ENCODE measurements around the gene KRTAP5-4.

The KRTAP5-4 gene

GRCh38 chr11:1632053-1632714 lies 10.2 kb upstream of the KRTAP5-4 start:
- TF ChIP-seq CTCF (IDR thresholded peaks at IDR 0.05; ENCODE audit: insufficient read depth, low read length, missing control alignments): no peak
- ChIA-PET POLR2A (no interaction called here), CTCF (interaction anchor here (0.6 to 7.7 kb wide), 12 partner anchors 8 to 519 kb away, joined by 3 to 56 read pairs (median 6); partner anchors contain the start of gene KRTAP5-4)
- H3K4me3 ChIP-seq (ENCODE audit: low read depth, low read length): no peak overlapping the region
- DNase-seq (ENCODE audit: low read depth, low spot score): no peak

- DNase-seq (ENCODE audit: low read depth, low spot score): no peak
- ChIA-PET CTCF (interaction anchor here (0.9 to 7.7 kb wide), 14 partner anchors 9 to 520 kb away, joined by 3 to 56 read pairs (median 7); partner anchors contain the start of genes KRTAP5-3 and KRTAP5-4), POLR2A (no interaction called here)
- H3K4me3 ChIP-seq (ENCODE audit: low read depth, low read length): no peak overlapping the region
- TF ChIP-seq CTCF (IDR thresholded peaks at IDR 0.05; ENCODE audit: insufficient read depth, low read length, missing control alignments): no peak
Observed at GRCh38 chr11:1631066-1631568, 9.2 kb upstream of the KRTAP5-4 start.

GRCh38 chr11:1630271-1630670 lies 8.3 kb upstream of the KRTAP5-4 start:
- no peak for DNase-seq (ENCODE audit: low read depth, low spot score)
- no peak for TF ChIP-seq CTCF (IDR thresholded peaks at IDR 0.05; ENCODE audit: insufficient read depth, low read length, missing control alignments)
- ChIA-PET CTCF (interaction anchor here (1.1 to 7.7 kb wide), 10 partner anchors 9 to 83 kb away, joined by 3 to 56 read pairs (median 7); partner anchors contain the start of gene KRTAP5-3), POLR2A (no interaction called here)
- H3K4me3 ChIP-seq (ENCODE audit: low read depth, low read length): no peak overlapping the region

- no peak for TF ChIP-seq CTCF (IDR thresholded peaks at IDR 0.05; ENCODE audit: insufficient read depth, low read length, missing control alignments)
- ChIA-PET CTCF (interaction anchor here (1.2 to 7.7 kb wide), 10 partner anchors 9 to 82 kb away, joined by 4 to 56 read pairs (median 20); partner anchors contain the start of gene KRTAP5-3), POLR2A (no interaction called here)
- DNase-seq (ENCODE audit: low read depth, low spot score): no peak
- H3K4me3 ChIP-seq (ENCODE audit: low read depth, low read length): no peak within 1 kb of the TSS
Observed at GRCh38 chr11:1629326-1630185, 7.6 kb upstream of the KRTAP5-4 start, which contains the start of gene KRTAP5-5. Gene KRTAP5-5, plus strand, starts transcription at chr11:1629775. Its CDS starts 66 bp downstream, at chr11:1629841.

GRCh38 chr11:1628506-1629325 lies 6.8 kb upstream of the KRTAP5-4 start:
- TF ChIP-seq CTCF (IDR thresholded peaks at IDR 0.05; ENCODE audit: insufficient read depth, low read length, missing control alignments): peak; percentile 95
- ChIA-PET POLR2A (no interaction called here), CTCF (interaction anchor here (0.9 to 7.7 kb wide), 11 partner anchors 10 to 87 kb away, joined by 3 to 56 read pairs (median 8); no protein-coding TSS in a partner anchor)
- H3K4me3 ChIP-seq (ENCODE audit: low read depth, low read length): no peak overlapping the region
- DNase-seq (ENCODE audit: low read depth, low spot score): no peak

All from AG04449 (cell line).